ENCODE results near the gene PELI2. TPM values are rescaled to one million over a fixed set of nuclear protein-coding genes. Genes with fewer than 3 reads are reported as not detected.

Gene PELI2
- total RNA-seq, 3 donors from 2014 or later (not counting 1 experiment from before 2014, with no cell fraction given): 16.4 to 25.0 (median 24.9) TPM

GRCh38 chr14:56136571-56137452, 18.6 kb downstream of the PELI2 start:
- Mint-ChIP-seq H3K9me3 (no peaks in the 10 kb centered on the region), H3K27ac (no peak overlapping the region), H3K4me1 (peaks cover 47 to 49% of the 10 kb centered on the region in 2 donors), H3K27me3 (ENCODE audit: low read depth in 2 of 2) (no peaks in the 10 kb centered on the region), H3K4me3 (no peak overlapping the region), H3K36me3 (no peaks in the 10 kb centered on the region)
- H3K4me1 ChIP-seq (ENCODE audit: control insufficient read depth, insufficient read depth, low read length): no peaks in the 10 kb centered on the region
- no peaks in the 10 kb centered on the region for H3K27me3 ChIP-seq (ENCODE audit: control insufficient read depth, insufficient read depth, low read length)
- no peaks in the 10 kb centered on the region for H3K9me3 ChIP-seq (ENCODE audit: control insufficient read depth, insufficient read depth, low read length)
- 100% methylated on average over 2 of the region's 2 CpGs for WGBS (ENCODE audit: insufficient coverage)
- H3K36me3 ChIP-seq (ENCODE audit: control insufficient read depth, insufficient read depth, low read length): no peaks in the 10 kb centered on the region
- TF ChIP-seq CTCF (IDR thresholded peaks at IDR 0.05): no peak
- no peak overlapping the region for H3K27ac ChIP-seq (ENCODE audit: low read length)
- H3K4me3 ChIP-seq (ENCODE audit: low read length): no peak overlapping the region
- ATAC-seq (no peak), DNase-seq (no peak)
- intact Hi-C loops (cut with micrococcal nuclease): no loop called here

- Histone ChIP-seq H3K27me3 (ENCODE audit: control insufficient read depth, insufficient read depth, low read length) (no peaks in the 10 kb centered on the region), H3K4me1 (ENCODE audit: control insufficient read depth, insufficient read depth, low read length) (no peaks in the 10 kb centered on the region), H3K36me3 (ENCODE audit: control insufficient read depth, insufficient read depth, low read length) (no peaks in the 10 kb centered on the region), H3K4me3 (ENCODE audit: low read length) (no peak overlapping the region), H3K27ac (ENCODE audit: low read length) (no peak overlapping the region), H3K9me3 (ENCODE audit: control insufficient read depth, insufficient read depth, low read length) (no peaks in the 10 kb centered on the region)
- Mint-ChIP-seq H3K4me3 (no peak overlapping the region), H3K4me1 (peaks cover 49 to 52% of the 10 kb centered on the region in 2 donors), H3K9me3 (no peaks in the 10 kb centered on the region), H3K27me3 (ENCODE audit: low read depth in 2 of 2) (no peaks in the 10 kb centered on the region), H3K36me3 (no peaks in the 10 kb centered on the region), H3K27ac (no peak overlapping the region)
- no peak for DNase-seq
- no peak for TF ChIP-seq CTCF (IDR thresholded peaks at IDR 0.05)
- no peak for ATAC-seq
- 83% methylated on average over 7 of the region's 7 CpGs for WGBS (ENCODE audit: insufficient coverage)
- intact Hi-C loops (cut with micrococcal nuclease): no loop called here
Measured at GRCh38 chr14:56137453-56137807, 19.2 kb downstream of the PELI2 start.

GRCh38 chr14:56137849-56138248, 19.6 kb downstream of the PELI2 start:
- DNase-seq: no peak
- no peak overlapping the region for H3K27ac ChIP-seq (ENCODE audit: low read length)
- Mint-ChIP-seq H3K36me3 (no peaks in the 10 kb centered on the region), H3K27ac (no peak overlapping the region), H3K4me3 (no peak overlapping the region), H3K9me3 (no peaks in the 10 kb centered on the region), H3K4me1 (peaks cover 51% of the 10 kb centered on the region in 2 donors), H3K27me3 (ENCODE audit: low read depth in 2 of 2) (no peaks in the 10 kb centered on the region)
- H3K4me1 ChIP-seq (ENCODE audit: control insufficient read depth, insufficient read depth, low read length): no peaks in the 10 kb centered on the region
- no peaks in the 10 kb centered on the region for H3K36me3 ChIP-seq (ENCODE audit: control insufficient read depth, insufficient read depth, low read length)
- no peak overlapping the region for H3K4me3 ChIP-seq (ENCODE audit: low read length)
- WGBS (ENCODE audit: insufficient coverage): 92% methylated on average over 9 of the region's 9 CpGs
- intact Hi-C loops (cut with micrococcal nuclease): no loop called here
- no peaks in the 10 kb centered on the region for H3K27me3 ChIP-seq (ENCODE audit: control insufficient read depth, insufficient read depth, low read length)
- no peak for ATAC-seq
- no peak for TF ChIP-seq CTCF (IDR thresholded peaks at IDR 0.05)
- H3K9me3 ChIP-seq (ENCODE audit: control insufficient read depth, insufficient read depth, low read length): no peaks in the 10 kb centered on the region

GRCh38 chr14:56138928-56139327, 20.7 kb downstream of the PELI2 start:
- Histone ChIP-seq H3K4me3 (ENCODE audit: low read length) (no peak overlapping the region), H3K4me1 (ENCODE audit: control insufficient read depth, insufficient read depth, low read length) (no peaks in the 10 kb centered on the region), H3K27ac (ENCODE audit: low read length) (no peak overlapping the region), H3K36me3 (ENCODE audit: control insufficient read depth, insufficient read depth, low read length) (no peaks in the 10 kb centered on the region), H3K27me3 (ENCODE audit: control insufficient read depth, insufficient read depth, low read length) (no peaks in the 10 kb centered on the region), H3K9me3 (ENCODE audit: control insufficient read depth, insufficient read depth, low read length) (no peaks in the 10 kb centered on the region)
- Mint-ChIP-seq H3K4me1 (peaks cover 50 to 54% of the 10 kb centered on the region in 2 donors), H3K27me3 (ENCODE audit: low read depth in 2 of 2) (no peaks in the 10 kb centered on the region), H3K4me3 (no peak overlapping the region), H3K27ac (no peak overlapping the region), H3K36me3 (no peaks in the 10 kb centered on the region), H3K9me3 (no peaks in the 10 kb centered on the region)
- intact Hi-C loops (cut with micrococcal nuclease): no loop called here
- ATAC-seq: no peak
- no peak for TF ChIP-seq CTCF (IDR thresholded peaks at IDR 0.05)
- WGBS (ENCODE audit: insufficient coverage): 19% methylated on average over 1 of the region's 2 CpGs
- DNase-seq: no peak
